Activated CD8-positive, alpha-beta memory T cell treated with anti-CD3 and anti-CD28 coated beads for 24 hours (primary cell): Measurements from ENCODE around the gene AUTS2.

Experiments
- DNase-seq: peaks from one replicate; pipeline ENCODE4 v3.0.0-alpha.2; 2020

The AUTS2 gene

DNA sequence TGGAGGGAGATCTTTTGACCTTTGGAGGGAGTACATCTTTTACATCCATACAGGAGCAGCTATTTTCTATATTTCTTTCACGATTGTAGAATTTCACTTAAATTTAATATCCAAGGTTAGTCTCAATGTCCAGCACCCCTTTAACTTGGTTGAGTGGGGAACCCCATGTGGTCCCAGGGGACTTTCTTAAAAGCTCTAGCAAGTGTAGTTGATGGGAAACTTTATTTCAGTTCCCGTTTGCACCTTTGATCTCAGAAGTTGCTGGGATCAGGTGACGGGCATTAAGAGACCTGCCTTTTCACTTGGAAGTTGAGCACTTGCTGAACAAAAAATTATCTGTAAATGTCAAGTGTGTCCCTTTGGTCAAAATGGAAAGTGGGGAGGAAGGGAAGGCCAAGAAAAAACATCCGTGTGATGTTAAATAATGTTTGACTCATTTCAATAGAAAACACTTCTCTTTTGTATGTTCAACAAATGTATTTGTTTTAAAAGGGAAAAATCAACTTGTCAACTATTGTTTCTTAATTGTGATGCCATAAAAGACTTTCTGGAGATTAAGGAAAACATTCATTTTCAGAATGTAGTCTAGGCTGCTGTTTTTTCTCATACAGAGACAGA is 1163.5 kb downstream of the AUTS2 start:
- no peak for DNase-seq

DNA sequence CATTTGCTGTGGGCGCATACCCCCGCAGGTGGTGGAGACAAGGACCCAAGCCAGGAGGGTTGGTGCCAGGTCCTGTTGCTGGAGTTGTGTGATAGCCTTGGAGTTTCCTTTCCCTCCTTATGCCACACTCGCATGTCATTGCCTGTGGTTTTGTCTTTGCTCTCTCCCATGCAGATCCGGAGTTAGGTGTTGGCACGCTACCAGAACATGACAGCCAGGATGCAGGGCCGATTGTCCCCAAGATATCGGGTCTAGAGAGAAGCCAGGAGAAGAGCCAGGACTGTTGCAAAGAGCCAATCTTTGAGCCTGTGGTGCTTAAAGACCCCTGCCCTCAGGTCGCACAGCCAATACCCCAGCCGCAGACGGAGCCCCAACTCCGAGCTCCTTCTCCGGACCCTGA is 1164.4 kb downstream of the AUTS2 start:
- no peak for DNase-seq

DNA sequence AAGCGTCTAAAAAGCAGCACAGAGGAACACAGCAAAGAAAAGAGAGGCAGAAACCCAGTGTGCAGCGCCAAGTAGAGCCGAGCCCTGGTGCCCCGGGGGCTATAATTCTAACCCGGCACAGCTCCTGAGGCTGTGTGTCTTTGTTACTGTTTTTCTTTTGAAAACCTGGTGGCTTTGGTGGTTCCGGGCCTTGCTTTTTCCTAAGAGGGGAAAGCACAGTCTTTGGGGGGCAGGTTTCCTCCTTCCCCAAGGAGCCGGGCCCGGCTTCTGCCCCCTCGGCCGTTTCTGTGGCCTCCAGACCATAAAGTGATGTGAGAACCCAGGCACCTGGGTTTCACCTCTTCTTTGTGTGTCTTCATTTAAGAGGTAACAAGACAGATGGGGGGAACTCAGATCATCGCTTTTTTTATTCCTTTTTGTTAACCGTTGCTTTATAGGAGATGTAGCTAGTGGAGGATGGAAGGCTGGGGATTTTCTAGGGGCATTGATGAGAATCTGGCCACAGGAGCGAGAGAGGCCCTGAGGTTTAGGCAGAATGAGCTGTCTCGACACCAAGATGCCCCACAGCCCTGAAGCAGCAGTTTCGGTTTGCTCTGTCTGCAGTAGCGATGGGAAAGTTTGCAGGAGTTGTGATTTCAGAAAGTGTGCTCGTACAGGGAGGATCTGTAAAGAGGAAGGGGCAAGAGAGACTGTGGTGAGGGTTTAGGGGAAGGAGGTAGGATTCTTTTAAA is 1165.9 kb downstream of the AUTS2 start:
- no peak for DNase-seq

DNA sequence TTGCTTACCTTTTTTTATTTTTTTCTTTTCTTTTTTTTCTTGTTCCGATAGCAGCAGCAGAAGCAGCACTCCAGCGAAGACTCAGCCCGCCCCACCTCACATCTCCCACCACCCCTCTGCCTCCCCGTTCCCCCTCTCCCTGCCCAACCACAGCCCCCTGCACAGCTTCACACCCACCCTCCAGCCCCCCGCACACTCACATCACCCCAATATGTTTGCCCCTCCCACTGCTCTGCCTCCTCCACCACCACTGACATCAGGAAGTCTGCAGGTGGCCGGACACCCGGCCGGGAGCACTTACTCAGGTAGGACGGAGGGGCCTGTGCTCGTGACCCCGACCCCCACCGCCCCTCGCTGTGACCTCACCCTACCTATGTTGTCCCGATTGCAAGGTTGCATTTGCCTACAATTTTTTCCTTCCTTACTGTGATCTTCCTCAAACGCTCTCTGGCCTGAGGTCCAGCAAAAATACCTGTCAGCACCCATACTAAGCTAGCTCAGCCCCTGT is 1166.5 kb downstream of the AUTS2 start:
- no peak for DNase-seq

DNA sequence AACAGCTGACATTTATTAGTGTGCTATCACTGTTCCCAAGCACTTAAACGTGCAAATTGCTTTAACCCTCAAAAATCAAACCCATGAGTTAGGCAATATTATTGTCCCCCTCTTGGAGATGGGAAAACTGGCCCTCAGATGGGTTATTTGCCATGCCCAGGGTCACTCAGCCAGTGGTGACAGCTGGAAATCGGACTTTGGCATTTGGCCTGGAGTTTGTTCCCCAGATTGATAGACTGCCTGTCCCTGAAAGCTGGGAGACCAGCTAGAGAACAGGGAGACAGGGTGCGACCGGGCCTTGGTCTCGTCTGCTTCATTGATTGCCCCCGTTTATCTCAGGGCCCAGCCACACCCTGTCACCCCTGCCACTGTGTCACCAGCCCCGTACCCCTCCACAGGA is 1167.4 kb downstream of the AUTS2 start:
- no peak for DNase-seq

DNA sequence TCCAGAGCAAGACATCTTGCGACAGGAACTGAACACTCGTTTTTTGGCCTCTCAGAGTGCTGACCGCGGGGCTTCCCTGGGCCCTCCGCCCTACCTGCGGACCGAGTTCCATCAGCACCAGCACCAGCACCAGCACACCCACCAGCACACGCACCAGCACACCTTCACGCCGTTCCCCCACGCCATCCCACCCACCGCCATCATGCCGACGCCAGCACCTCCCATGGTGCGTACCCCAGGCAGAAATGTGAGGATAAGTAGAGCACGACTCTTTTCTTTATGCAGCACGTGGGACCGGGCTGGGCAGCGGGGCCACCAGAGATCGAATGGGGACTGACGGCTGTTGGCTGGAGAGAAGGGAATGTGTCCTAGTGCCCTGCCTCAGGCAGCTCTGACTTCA is 1167.8 kb downstream of the AUTS2 start:
- DNase-seq = no peak

DNA sequence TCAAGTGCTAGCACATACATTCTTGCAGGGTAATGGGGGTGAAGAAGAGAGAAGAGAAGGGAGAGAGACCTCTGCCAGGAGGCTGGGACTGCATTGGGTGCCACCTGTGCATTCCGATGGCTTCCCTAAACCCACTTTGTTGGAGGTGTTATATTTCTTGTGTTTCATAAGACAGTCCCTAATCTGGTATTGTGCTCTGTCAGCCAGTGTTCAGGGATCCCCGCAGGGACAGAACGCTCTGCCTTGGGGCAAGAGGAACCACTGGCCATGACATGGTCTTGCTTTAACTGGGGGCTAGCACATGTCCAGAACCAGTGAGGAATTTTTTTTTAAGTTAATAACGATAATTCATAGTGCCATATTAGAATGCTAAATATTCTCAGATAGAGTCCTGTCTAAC is 1168.4 kb downstream of the AUTS2 start:
- DNase-seq = no peak

DNA sequence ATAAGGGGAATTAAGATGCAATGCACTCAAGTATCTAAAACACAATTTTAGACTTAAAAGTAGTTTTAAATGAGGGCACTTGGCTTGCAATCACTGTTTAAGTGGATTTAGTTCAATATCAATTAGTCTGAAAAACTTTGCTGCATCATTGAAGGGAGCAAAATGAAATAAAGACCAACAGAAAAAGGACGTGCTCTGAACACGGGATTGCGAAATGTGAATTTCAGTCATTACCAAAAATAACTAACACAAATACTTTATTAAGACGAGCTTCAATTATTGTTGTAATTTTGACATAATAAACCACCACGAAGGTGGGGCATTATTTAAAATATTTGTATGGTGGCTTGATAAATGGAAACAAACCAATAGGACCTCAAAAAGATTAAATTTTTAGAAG is 1171.9 kb downstream of the AUTS2 start:
- DNase-seq = no peak

DNA sequence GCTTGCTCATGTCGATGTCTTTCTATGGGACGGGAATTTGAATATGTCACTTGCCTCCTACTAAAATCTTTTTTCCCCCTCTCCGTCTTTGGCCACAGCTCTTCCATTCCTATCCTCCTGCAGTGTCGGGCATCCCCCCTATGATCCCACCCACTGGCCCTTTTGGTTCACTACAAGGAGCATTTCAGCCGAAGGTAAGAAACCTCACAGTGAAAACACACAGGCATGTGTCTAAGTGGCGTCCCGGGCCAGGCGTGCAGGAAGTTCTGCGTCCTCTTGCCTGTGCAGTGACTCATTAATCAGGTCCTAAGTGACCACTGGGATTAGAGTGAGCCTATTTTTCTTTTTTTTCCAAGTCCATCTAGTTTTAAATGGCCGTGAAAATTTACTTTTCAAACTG is 1173.2 kb downstream of the AUTS2 start:
- DNase-seq = no peak

DNA sequence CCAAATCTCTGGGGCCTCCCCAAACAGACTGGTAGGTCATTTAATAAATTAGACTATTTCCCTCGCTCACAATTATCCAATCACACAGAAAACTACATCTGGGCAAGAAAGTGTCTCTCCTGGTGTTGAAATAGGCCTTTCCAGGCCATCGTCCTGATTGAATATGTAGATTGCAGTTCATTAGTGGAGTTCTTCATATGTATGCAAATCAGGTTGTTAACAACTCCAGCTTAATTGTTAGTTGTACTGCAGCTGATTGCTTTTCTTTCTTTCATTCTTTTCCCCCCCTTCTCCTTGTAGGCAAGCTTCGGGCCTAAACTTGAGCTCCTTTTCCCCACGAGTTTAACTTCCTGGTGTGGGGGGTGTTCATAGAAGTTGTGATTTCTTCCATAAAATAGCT is 1174.6 kb downstream of the AUTS2 start:
- DNase-seq = no peak

DNA sequence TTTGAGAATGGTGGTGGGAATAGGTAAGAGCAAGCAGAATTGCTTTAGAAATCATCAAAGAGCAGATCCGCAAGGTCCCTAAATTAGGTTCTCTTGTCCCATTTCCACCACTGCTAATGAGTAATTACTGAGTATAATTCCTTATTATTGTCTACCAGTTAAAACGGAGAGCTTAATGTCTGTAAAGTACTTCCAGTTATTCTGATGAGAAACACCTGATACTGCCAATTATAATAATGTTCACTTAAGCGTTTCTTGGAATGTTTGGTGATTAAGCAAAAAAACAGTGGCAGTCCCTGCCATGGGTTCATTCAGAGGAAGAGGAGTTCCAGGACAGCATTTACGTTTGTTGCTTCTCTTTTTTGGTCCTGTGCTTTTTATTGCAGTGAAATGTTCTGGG is 1175.1 kb downstream of the AUTS2 start:
- no peak for DNase-seq

DNA sequence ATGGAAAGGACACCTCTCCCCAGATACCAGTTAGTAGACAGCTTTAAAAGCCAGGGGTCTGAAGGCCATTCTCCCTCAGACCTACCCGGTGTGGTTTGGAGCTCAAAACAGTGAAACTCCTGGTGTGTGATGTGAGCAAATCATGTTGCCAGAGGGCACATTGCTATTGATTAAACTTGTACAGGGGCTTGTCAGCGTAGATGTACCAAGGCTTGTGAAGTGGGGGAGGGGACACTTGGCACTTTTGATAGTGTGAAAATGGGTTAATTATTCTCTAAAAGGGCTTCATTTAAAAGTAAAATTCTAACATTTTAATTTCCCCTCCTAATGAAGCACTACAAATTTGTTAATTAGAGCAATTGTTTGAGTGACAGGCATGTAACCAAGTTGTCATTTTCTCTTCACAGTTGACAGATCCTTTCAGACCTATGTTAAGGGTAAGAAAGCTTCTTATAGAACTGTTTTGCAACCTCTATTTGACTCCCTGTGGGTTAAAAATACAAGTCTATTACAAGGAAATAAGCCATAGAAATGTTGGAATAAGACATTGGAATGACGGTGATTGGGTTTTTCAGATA is 1176.8 kb downstream of the AUTS2 start:
- DNase-seq = no peak

DNA sequence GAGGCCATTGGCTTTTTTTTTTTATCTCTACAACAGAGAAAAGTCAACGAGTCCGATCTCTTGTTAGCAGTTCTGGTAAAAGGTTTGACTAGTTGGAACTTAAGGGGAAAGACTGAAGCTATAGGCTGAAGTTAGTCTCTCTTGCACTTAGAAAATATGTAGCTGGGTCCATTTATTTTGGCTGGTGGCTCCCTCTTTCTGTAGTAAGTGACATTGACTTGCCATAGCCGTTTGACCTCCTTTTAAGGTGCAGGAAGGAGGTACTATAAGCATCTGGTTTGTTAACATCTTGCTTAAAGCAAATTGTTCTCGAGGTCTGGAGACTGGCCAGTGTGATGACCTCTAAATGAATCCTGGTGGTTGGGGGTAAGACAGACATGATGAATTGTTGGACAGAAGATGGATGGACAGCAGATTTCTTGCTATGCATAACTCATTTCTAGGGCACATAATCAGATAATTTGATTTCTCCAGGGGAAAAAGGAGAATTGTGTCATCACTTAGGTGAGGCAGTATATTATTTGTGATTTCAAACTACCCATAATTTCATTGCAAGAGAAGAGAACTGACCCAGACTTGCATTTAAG is 1177.4 kb downstream of the AUTS2 start:
- DNase-seq = no peak

DNA sequence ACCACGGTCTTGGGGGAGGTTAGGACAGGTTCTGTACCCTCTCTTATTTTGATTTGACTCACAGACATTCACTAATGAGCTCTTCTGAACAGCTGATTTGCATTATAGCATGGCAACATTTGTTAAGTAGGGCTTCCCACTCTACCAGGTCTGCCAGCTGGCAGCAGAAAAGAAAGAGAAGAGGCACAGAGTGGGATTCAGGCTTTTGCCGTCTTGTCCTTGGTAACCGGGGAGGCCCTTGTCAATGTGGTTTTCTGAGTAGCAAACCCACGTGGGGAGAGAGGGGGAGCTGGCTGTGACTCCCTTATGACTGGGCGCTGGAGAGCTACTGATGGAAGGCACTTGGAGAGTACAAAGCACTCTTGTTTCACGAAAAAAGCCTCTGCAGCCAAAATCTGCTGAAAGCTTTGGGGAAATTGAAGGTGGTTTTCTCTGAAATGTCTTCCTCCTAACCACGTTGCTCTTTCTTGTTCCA is 1178.4 kb downstream of the AUTS2 start:
- DNase-seq = peak; percentile 5

DNA sequence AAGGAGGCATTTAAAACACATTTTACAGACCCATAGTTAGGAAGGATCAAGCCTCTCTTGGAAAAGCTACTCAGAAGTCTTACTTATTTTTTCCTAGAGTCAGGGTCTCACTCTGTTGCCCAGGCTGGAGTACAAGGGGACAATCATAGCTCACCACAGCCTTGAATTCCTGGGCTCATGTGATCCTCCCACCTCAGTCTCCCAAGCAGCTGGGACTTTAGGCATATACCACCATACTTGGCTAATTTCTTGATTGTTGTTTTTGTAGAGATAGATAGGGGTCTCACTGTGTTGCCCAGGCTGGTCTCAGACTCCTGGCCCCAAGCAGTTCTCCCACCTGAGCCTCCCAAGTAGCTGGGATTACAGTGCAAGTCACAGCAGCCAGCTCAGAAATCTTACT is 1179.0 kb downstream of the AUTS2 start:
- DNase-seq = no peak

DNA sequence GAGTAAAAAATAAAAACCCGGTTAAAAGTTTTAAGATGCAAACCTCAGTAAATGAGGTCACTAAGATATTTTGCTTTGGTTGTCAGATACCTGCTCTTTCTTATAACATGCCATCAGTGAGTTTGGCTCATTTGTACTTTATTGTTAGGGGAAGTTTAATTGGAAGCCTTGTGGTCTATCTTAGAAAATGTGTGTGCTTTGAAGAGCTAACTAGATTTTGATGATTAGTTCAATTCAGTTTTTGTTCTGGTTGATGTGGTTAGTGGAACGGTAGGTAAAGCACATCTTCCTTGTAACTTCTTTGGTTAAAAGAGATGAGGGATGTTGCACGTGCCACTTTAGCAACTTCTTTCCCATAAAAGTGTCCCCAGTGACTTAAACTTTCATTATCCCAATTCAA is 1180.3 kb downstream of the AUTS2 start:
- no peak for DNase-seq

DNA sequence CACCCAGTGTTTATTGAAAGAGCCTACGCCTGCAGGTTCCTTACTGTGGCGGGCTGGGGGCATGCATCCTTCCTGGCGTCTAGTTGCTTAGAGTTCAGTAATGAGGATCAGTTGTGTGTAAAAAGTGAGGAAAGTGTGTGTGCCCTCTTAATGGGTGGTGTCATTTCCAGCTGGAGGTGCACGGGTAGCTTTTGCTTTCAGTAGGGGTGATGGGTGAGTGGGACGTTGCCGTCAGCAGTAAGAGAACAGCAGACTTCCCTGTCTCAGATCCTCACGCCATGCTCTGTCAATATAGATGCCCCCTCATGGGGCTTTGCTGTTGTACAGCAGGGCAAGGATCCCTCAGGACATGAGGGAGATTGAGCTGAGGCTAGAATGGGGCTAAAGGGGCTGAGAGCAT is 1181.0 kb downstream of the AUTS2 start:
- no peak for DNase-seq

DNA sequence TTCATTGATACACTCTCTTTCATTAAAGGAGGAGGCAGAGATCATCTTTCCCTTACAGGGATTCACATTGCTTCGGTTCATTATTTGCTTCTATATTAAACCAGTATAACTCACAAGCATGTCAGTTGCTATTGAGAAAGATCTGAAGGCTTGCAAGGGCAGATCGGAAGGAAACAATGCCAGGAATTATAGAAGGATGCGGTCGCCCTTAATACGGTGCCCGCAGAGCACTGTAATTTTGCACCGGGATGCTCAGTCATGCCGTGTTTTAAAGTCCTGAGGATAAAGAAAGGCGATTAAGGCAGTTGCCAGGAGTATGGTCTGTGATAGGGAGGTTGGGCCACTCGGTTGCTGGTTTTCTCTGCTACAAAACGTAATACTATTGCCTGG is 1183.6 kb downstream of the AUTS2 start:
- DNase-seq = no peak

DNA sequence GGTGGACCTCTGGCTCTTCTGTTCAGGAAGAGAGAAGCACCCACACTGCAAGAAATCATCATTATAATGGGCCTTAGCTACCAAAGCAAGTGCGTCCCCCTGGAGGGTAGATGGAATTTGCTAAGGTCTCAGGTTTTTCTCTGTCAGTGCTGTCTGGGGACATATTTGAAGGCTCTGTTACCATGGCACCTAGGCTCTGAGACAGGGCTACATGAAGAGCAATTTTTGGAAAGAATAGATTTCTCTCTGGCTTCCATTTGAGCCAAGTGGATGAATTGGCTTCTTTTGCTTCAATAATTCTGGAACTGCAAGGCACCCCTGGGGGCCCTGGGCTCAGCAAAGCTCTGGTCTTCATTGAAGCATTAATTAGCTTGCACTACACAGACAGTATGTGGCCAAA is 1184.5 kb downstream of the AUTS2 start:
- no peak for DNase-seq

DNA sequence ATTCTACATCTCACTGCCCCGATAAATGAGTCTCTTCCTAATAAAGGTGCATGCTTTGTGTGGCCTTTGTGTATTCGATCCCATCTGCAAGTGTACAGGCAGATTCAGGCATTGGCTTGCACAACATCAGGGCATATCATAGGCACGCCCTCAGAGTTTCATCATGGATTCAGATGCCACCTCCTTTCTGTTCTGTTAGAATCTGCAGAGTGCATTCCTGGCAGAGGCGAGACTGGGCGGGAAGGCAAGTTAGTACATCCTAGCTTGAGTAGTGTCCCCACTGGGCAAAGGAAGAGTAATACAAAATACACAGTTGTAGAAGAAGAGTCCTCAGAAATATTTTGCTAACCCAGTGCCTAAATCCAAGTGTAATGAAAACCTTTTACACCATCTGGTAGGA is 1187.2 kb downstream of the AUTS2 start:
- DNase-seq = no peak

DNA sequence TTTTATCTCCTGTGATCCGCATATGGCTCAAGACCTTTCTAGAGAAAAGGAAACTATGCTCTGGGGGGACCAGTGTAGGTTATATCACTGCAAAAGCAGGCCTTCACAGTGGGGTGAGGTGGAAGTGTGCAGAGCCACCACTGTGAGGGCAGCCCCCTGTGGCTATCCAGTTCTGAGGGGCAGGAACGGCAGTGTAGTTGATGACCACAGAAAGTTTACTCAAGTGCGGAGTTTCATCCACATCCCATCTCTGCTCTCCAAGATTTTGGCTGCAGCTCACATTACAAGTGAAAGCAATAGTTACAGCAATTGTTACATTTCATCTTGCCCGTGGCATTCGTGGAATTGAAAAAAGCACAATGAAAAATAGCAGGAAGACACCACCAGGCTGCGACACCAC is 1187.8 kb downstream of the AUTS2 start:
- no peak for DNase-seq

DNA sequence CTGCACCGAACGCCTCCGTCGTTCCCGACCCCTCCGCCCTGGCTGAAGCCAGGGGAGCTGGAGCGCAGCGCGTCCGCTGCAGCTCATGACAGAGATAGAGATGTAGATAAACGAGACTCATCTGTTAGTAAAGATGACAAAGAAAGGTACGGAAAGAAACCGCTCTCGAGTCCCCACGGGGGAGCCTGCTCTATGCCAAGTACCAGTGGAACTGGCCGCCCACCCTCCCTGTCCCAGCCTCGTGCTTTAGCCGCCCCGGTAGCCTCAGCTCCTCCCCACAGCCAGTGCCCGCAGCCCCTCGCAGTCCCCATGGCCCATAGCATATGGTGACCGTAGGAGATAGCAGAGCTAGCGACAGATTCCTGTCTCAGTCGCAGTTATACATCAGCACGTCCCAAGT is 1189.0 kb downstream of the AUTS2 start:
- no peak for DNase-seq

DNA sequence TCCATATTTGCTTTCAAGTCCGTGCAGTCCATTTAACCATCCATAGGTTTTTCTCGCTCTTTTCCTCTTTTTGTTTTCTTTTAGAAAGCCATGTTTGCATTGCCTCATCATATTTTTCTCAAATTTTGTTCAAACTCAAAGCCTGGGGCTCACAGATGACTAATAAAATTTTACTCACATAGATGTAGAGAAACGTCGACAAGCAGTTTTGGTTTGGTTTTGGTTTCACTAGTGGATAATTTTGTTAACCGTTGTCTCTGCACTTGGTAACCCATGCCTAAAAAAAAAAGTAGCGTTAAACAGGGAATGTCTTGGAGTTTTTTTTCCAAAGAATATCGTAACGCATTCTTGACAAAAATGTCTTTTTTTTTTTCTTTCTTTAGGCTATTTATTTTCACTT is 1189.5 kb downstream of the AUTS2 start:
- DNase-seq = no peak

DNA sequence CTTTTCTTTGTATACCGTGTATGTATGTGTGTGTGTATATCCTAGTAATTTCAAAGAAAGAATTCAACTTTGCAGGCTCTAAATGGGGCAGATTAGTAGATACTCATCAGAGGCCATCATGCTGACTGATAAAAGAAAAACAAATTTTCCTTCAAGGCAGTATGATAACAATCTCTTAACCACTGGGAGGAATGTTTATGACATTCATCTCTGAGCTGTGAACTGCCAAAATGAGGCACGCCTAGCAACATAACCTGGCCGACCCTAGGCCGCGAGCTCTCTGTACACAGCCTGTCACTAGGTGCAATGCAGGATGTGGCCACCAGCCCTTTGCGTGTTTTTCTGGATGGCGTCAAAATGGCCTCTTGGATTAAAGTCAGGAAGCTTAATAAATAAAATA is 1190.0 kb downstream of the AUTS2 start:
- DNase-seq = no peak
